K562 (cell line): ENCODE data around the gene GHDC. TPM values are rescaled to one million over a fixed set of nuclear protein-coding genes. Genes with fewer than 3 reads are reported as not detected.
"Not testable (repeated sequence)": the region's sequence is repeated elsewhere in the genome, so short reads cannot be mapped to it uniquely, and the experiment has no call there.

Source experiments
- ATAC-seq: fragments of 200-7000 bp; cut with Tn5 transposase; 3 replicates; pipeline ENCODE4 v1.9.1; 2020; ENCODE audit warnings: moderate library complexity
- BruUV-seq: library from RNA; stranded (reverse); fragments of 400-500 nt; replicated peaks from 2 replicates; lab custom pipeline; 2021; lab: Mats Ljungman, UMichigan
- CTCF ChIA-PET: fragments of 300-600 bp; formaldehyde crosslinking; extraction: SDS; loops from one replicate; lab custom pipeline; 2021; ENCODE audit warnings: low intra/inter-chr PET ratio; lab: Yijun Ruan, JAX
- POLR2A ChIA-PET: fragments of 300-600, 350-650 bp; sonication (Branson Sonifier 250); formaldehyde crosslinking; extraction: SDS; loops from one replicate; lab custom pipeline; 2021; ENCODE audit warnings: antibody characterized with exemption, inconsistent platforms; lab: Yijun Ruan, JAX
- DNase-seq, 4 experiments: peaks; one replicate each; pipeline versions ENCODE4 v3.0.0 to v3.0.0-alpha.2; 2011 to 2018; ENCODE audit warnings: low spot score in 3 of 4, mixed read lengths in 3 of 4; ENCODE audit errors: extremely low read depth in 1 of 4
- FAIRE-seq: peaks from 2 replicates; lab custom pipeline; 2011; peaks lifted over from hg19 to GRCh38; lab: Jason Lieb, UNC
- H2AFZ ChIP-seq: 2 replicates; pipeline ENCODE4 v1.6.0; 2011; ENCODE audit warnings: low read depth, low read length, control low read depth, inconsistent platforms
- H3K27ac ChIP-seq: fragments of 200-600 bp; 3 replicates; pipeline ENCODE4 v1.8.0; 2011; ENCODE audit warnings: low read depth, mild to moderate bottlenecking, control low read depth, inconsistent platforms, low read length, moderate library complexity, mixed read lengths; ENCODE audit errors: extremely low read depth
- H3K27me3 ChIP-seq, 2 experiments: fragments of 300-600 bp in 1 of 2; 2 replicates in 1 of 2; 3 replicates in 1 of 2; pipeline versions ENCODE4 v1.6.0 to v1.8.0; 2011; ENCODE audit warnings: inconsistent platforms in 2 of 2, low read length in 2 of 2, mild to moderate bottlenecking in 1 of 2, mixed read lengths in 1 of 2, moderate library complexity in 1 of 2; ENCODE audit not compliant: control insufficient read depth in 2 of 2, insufficient read depth in 2 of 2
- H3K36me3 ChIP-seq: fragments of 300-600 bp; 3 replicates; pipeline ENCODE4 v1.8.0; 2011; ENCODE audit warnings: mild to moderate bottlenecking, low read length, inconsistent platforms; ENCODE audit not compliant: control insufficient read depth, insufficient read depth
- H3K4me1 ChIP-seq, 2 experiments: fragments of 200-600 bp in 1 of 2; replicated peaks in 1 of 2; 2 replicates in 1 of 2; 3 replicates in 1 of 2; pipeline versions ENCODE4 v1.5.1 to v1.8.0; 2011; ENCODE audit warnings: inconsistent platforms in 2 of 2, low read length in 2 of 2, mild to moderate bottlenecking in 1 of 2, mixed read lengths in 1 of 2, moderate library complexity in 1 of 2; ENCODE audit not compliant: control insufficient read depth in 2 of 2, insufficient read depth in 2 of 2
- H3K4me2 ChIP-seq: 2 replicates; pipeline ENCODE4 v1.6.1; 2011; ENCODE audit warnings: low read length, control low read depth, inconsistent platforms, mixed read lengths; ENCODE audit not compliant: insufficient read depth
- H3K4me3 ChIP-seq: fragments of 200-600 bp; sonication (generic), shearing (Covaris generic); 2 replicates; pipeline ENCODE4 v1.5.1; 2016; ENCODE audit warnings: control low read depth, inconsistent platforms
- H3K79me2 ChIP-seq: fragments of 200-600 bp; 3 replicates; pipeline ENCODE4 v1.8.0; 2011; ENCODE audit warnings: low read length, inconsistent platforms; ENCODE audit not compliant: control insufficient read depth, insufficient read depth
- H3K9ac ChIP-seq, 2 experiments: 2 replicates each; pipeline versions ENCODE4 v1.6.0 to v1.6.1; 2011; ENCODE audit warnings: low read depth in 2 of 2, low read length in 2 of 2, control low read depth in 1 of 2, inconsistent platforms in 1 of 2, mild to moderate bottlenecking in 1 of 2, mixed read lengths in 1 of 2; ENCODE audit not compliant: insufficient read depth in 1 of 2
- H3K9me1 ChIP-seq: one replicate; pipeline ENCODE4 v1.6.0; 2011; ENCODE audit warnings: inconsistent platforms, mild to moderate bottlenecking, low read length, moderate library complexity; ENCODE audit not compliant: control insufficient read depth, insufficient read depth
- H3K9me3 ChIP-seq: replicated peaks from 2 replicates; pipeline ENCODE4 v1.5.1; 2011; ENCODE audit warnings: low read depth, low read length, inconsistent platforms; ENCODE audit not compliant: control insufficient read depth, insufficient read depth
- H4K20me1 ChIP-seq: replicated peaks from 2 replicates; pipeline ENCODE4 v1.6.1; 2011; ENCODE audit warnings: low read length, inconsistent platforms, mixed read lengths; ENCODE audit not compliant: control insufficient read depth, insufficient read depth
- CBX2 ChIP-seq: fragments of 200-600 bp; sonication (generic); IDR thresholded peaks from one replicate; pipeline ENCODE4 v1.6.1; 2012; ENCODE audit warnings: mild to moderate bottlenecking, low read length, inconsistent platforms; ENCODE audit not compliant: insufficient read depth, poor library complexity, severe bottlenecking
- PRPF4 ChIP-seq: fragments of 200-400 bp; formaldehyde crosslinking; IDR thresholded peaks from one replicate; pipeline ENCODE4 v1.6.1; 2017; ENCODE audit warnings: low read length, low read depth, mild to moderate bottlenecking; ENCODE audit not compliant: insufficient read depth, poor library complexity, severe bottlenecking
- ZNF175 ChIP-seq: fragments of 200-800 bp; sonication (Bioruptor generic); IDR thresholded peaks from 2 replicates; pipeline ENCODE4 v1.6.1; 2016; ENCODE audit warnings: low read depth, mild to moderate bottlenecking, missing genetic modification characterization, missing compliant biosample characterization
- ZNF436 ChIP-seq: fragments of 250-450, 450-650 bp; sonication (Bioruptor Pico); formaldehyde crosslinking; IDR thresholded peaks from 2 replicates; pipeline ENCODE4 v1.7.0; 2020; ENCODE audit warnings: mild to moderate bottlenecking
- WGBS: fragments of 100-300 bp; shearing (Covaris generic); methylation state at CpG from one replicate; pipeline ENCODE4 v1.1.6; 2016; ENCODE audit warnings: low coverage, mixed read lengths; ENCODE audit not compliant: insufficient coverage; ENCODE audit errors: missing lambda C conversion rate; 5-methylcytosine and 5-hydroxymethylcytosine counted together
- in situ Hi-C: fragments of 300-500 bp; cut with MboI; formaldehyde crosslinking; loops from 4 replicates; pipeline ENCODE4 v1.15.0; 2018; ENCODE audit warnings: inconsistent platforms, mixed read lengths
- intact Hi-C: fragments of 100-400 bp; cut with micrococcal nuclease; formaldehyde crosslinking; loops from 2 replicates; pipeline ENCODE4 v1.14.2; 2022
- polyA plus RNA-seq, 8 experiments: library from polyadenylated mRNA; depleted of rRNA in 4 of 8; stranded (reverse) in 5 of 8; unstranded in 3 of 8; fragments of >200 nt; fragmentation: Nextera tagmentation in 2 of 8; fragmentation: Illumina TruSeq in 1 of 8; extraction: Ambion mirVana in 2 of 8; extraction: Trizol in 1 of 8; gene quantifications; 2 replicates each; pipeline versions ENCODE4 v1.2.1 to v1.2.3, GENCODE V29; 2011 to 2014; ENCODE audit warnings: inconsistent platforms in 1 of 8, missing spikeins in 1 of 8
- total RNA-seq, 7 experiments: library from RNA; depleted of rRNA in 6 of 7; stranded (reverse); fragments of >200 nt in 6 of 7; fragmentation: Illumina TruSeq in 2 of 7; extraction: Trizol in 2 of 7; gene quantifications; 2 replicates each; pipeline versions ENCODE4 v1.2.1 to v1.2.3, GENCODE V29; 2011 to 2021; ENCODE audit warnings: low replicate concordance in 1 of 7
- TF ChIP-seq, protein P1 (sequence below): fragments of 450-650 bp; IDR thresholded peaks from 2 replicates; pipeline ENCODE4 v1.6.1; 2016; ENCODE audit warnings: borderline replicate concordance
- TF ChIP-seq, protein P2 (sequence below), 2 experiments: IDR thresholded peaks; 2 replicates each; pipeline ENCODE4 v1.6.1; 2011; ENCODE audit warnings: borderline replicate concordance in 1 of 2, control low read depth in 1 of 2, low read depth in 1 of 2, low read length in 1 of 2, mild to moderate bottlenecking in 1 of 2, mixed read lengths in 1 of 2, moderate library complexity in 1 of 2; ENCODE audit not compliant: insufficient read depth in 1 of 2, insufficient read length in 1 of 2, poor library complexity in 1 of 2, severe bottlenecking in 1 of 2; ENCODE audit errors: extremely low read depth in 1 of 2

The GHDC gene
- total and polyA plus RNA-seq, 9 of the 15 experiments (the other 6 are each of a cell fraction or from before 2014, with no cell fraction given), result 0.65 to 23.2 (median 11.2) TPM

DNA sequence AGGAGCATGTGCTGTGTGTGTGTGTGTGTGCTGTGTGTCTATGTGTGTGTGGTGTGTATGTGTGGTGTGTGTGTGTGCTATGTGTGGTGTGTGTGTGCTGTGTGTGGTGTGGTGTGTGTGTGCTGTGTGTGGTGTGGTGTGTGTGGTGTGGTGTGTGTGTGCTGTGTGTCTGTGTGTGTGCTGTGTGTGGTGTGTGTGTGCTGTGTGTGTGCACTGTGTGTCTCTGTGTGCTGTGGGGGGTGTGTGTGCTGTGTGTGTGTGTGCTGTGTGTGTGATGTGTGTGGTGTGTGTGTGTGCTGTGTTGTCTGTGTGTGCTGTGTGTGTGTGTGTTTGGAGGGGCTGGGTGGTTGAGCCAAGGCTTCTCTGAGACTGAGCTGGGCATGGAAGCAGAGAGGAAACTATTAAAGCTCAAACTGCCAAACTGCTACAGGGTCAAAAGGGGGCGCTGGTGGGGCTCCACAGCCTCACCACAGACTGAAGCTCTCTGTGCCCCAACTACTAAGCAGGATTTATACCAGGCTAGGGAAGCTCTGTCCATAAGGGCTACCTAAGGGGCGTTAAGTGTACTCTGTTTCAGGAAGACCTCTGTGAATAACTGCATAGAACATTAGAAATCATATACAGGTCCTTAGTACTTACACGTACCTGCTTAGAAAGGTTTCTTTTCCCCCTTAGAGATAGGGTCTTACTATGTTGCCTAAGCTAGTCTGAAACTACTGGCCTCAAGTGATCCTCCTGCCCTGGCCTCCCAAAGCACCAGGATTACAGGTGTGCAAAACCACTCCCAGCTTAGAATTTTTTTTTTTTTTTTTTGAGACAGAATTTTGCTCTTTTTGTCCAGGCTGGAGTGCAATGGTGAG, 27.8 kb upstream of the GHDC start (continued):
- TF ChIP-seq, protein P1, sequence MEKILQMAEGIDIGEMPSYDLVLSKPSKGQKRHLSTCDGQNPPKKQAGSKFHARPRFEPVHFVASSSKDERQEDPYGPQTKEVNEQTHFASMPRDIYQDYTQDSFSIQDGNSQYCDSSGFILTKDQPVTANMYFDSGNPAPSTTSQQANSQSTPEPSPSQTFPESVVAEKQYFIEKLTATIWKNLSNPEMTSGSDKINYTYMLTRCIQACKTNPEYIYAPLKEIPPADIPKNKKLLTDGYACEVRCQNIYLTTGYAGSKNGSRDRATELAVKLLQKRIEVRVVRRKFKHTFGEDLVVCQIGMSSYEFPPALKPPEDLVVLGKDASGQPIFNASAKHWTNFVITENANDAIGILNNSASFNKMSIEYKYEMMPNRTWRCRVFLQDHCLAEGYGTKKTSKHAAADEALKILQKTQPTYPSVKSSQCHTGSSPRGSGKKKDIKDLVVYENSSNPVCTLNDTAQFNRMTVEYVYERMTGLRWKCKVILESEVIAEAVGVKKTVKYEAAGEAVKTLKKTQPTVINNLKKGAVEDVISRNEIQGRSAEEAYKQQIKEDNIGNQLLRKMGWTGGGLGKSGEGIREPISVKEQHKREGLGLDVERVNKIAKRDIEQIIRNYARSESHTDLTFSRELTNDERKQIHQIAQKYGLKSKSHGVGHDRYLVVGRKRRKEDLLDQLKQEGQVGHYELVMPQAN, result peak; percentile 68; the same call in 1 of the 2 replicates
- TF ChIP-seq, protein P2, sequence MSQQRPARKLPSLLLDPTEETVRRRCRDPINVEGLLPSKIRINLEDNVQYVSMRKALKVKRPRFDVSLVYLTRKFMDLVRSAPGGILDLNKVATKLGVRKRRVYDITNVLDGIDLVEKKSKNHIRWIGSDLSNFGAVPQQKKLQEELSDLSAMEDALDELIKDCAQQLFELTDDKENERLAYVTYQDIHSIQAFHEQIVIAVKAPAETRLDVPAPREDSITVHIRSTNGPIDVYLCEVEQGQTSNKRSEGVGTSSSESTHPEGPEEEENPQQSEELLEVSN (IDR thresholded peaks at IDR 0.05; ENCODE audit: borderline replicate concordance in 1 of 2, extremely low read depth in 1 of 2, insufficient read depth in 1 of 2, insufficient read length in 1 of 2, low read depth in 1 of 2, low read length in 1 of 2, poor library complexity in 1 of 2, severe bottlenecking in 1 of 2), result no peak
- TF ChIP-seq ZNF175 (CRISPR knock-in tag), result no peak
- TF ChIP-seq CBX2, result no peak
- no peak for TF ChIP-seq PRPF4
- no peak for TF ChIP-seq ZNF436

DNA sequence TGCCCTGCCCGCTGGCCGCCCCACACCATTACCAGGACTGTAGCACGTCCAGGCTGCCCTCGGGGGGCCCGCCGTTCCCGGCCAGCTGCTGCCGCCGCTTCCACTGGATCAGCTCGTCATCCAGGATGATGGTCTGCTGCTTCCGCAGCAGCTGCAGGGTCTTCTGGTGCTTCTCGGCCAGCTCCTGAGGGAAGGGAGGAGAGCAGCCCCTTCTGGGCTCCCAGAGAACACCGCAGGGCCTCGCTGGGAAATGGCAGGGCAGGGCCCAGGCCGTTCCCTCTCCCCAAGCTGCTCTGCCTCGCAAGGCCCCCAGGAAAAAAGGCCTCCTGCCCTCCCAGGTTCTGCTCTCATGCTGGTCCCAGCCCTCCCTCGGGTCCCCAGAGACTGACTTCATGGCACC, 25.0 kb upstream of the GHDC start:
- H3K9ac ChIP-seq, POLR2A ChIA-PET, H3K79me2 ChIP-seq, H2AFZ ChIP-seq, ATAC-seq, H3K4me3 ChIP-seq, CTCF ChIA-PET, H3K9me3 ChIP-seq, H3K4me2 ChIP-seq, in situ Hi-C loops, intact Hi-C loops, H4K20me1 ChIP-seq, H3K27me3 ChIP-seq, FAIRE-seq, H3K27ac ChIP-seq, H3K9me1 ChIP-seq, DNase-seq, BruUV-seq, H3K4me1 ChIP-seq: not testable (repeated sequence)
- peaks cover 86% of the 10 kb centered on the region for H3K36me3 ChIP-seq
- no CpG with 5 or more reads among the region's 17 CpGs for WGBS
